Upper lobe of right lung (tissue), 1 donor: ENCODE data around the gene INHBE. TPM values are rescaled to one million over a fixed set of nuclear protein-coding genes. Genes with fewer than 3 reads are reported as not detected.

ENCODE experiments used
- ATAC-seq: fragments of 200-7000 bp; cut with Tn5 transposase; one replicate; pipeline ENCODE4 v1.9.1; 2020; ENCODE audit warnings: mild to moderate bottlenecking, moderate library complexity
- DNase-seq: peaks from one replicate; pipeline ENCODE4 v3.0.0-alpha.2; 2020
- H3K27ac ChIP-seq: fragments of 200-600 bp; one replicate; pipeline ENCODE4 v1.8.0; 2022
- H3K27me3 ChIP-seq: fragments of 200-600 bp; one replicate; pipeline ENCODE4 v1.8.0; 2022; ENCODE audit warnings: mild to moderate bottlenecking
- H3K36me3 ChIP-seq: fragments of 200-600 bp; one replicate; pipeline ENCODE4 v1.8.0; 2022
- H3K4me1 ChIP-seq: fragments of 200-600 bp; one replicate; pipeline ENCODE4 v1.8.0; 2022
- H3K4me3 ChIP-seq: fragments of 200-600 bp; one replicate; pipeline ENCODE4 v1.8.0; 2022; ENCODE audit warnings: mild to moderate bottlenecking
- H3K9me3 ChIP-seq: fragments of 200-600 bp; one replicate; pipeline ENCODE4 v1.8.0; 2022
- intact Hi-C: fragments of 100-400 bp; cut with DNase I; formaldehyde crosslinking; loops from one replicate; pipeline ENCODE4 v1.11.0; 2022
- total RNA-seq: library from RNA; stranded (reverse); fragmentation: NEBNext Ultra II Directional; extraction: Animal tissue kit (Norgen Biotek cat#: 25700); gene quantifications from one replicate; pipeline ENCODE4 v1.2.1, GENCODE V29; 2021
- TF ChIP-seq, protein P1 (sequence below): fragments of 200-600 bp; IDR thresholded peaks from one replicate; pipeline ENCODE4 v1.8.0; 2022; ENCODE audit warnings: antibody characterized with exemption
- donor health status: DM: no; HTN: yes; CAD: no; lungs with severe emphysema.

INHBE gene
- total RNA-seq, 1 donor from 2014 or later, result not detected

DNA sequence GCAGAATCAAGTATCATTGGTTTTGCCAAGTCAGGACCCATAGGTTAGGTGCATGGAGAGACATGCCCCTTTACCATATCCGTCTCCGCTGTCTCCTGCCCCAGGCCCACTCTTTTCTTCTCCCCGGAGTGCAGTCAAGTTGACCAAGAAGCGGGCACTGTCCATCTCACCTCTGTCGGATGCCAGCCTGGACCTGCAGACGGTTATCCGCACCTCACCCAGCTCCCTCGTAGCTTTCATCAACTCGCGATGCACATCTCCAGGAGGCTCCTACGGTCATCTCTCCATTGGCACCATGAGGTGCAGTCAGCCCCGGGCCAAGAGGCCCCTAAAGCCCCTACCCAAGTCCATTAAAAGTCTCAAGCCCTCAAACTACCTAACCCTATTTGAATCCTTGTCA, 9.5 kb downstream of the INHBE start:
- intact Hi-C loops, result no loop called here
- DNase-seq, result no peak
- Histone ChIP-seq H3K4me1 (peaks cover 26% of the 10 kb centered on the region), H3K36me3 (no peaks in the 10 kb centered on the region), H3K4me3 (no peak overlapping the region), H3K27ac (no peak overlapping the region), H3K27me3 (peaks cover 6% of the 10 kb centered on the region), H3K9me3 (no peaks in the 10 kb centered on the region)
- ATAC-seq, result no peak
- TF ChIP-seq, protein P1, sequence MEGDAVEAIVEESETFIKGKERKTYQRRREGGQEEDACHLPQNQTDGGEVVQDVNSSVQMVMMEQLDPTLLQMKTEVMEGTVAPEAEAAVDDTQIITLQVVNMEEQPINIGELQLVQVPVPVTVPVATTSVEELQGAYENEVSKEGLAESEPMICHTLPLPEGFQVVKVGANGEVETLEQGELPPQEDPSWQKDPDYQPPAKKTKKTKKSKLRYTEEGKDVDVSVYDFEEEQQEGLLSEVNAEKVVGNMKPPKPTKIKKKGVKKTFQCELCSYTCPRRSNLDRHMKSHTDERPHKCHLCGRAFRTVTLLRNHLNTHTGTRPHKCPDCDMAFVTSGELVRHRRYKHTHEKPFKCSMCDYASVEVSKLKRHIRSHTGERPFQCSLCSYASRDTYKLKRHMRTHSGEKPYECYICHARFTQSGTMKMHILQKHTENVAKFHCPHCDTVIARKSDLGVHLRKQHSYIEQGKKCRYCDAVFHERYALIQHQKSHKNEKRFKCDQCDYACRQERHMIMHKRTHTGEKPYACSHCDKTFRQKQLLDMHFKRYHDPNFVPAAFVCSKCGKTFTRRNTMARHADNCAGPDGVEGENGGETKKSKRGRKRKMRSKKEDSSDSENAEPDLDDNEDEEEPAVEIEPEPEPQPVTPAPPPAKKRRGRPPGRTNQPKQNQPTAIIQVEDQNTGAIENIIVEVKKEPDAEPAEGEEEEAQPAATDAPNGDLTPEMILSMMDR, result no peak

DNA sequence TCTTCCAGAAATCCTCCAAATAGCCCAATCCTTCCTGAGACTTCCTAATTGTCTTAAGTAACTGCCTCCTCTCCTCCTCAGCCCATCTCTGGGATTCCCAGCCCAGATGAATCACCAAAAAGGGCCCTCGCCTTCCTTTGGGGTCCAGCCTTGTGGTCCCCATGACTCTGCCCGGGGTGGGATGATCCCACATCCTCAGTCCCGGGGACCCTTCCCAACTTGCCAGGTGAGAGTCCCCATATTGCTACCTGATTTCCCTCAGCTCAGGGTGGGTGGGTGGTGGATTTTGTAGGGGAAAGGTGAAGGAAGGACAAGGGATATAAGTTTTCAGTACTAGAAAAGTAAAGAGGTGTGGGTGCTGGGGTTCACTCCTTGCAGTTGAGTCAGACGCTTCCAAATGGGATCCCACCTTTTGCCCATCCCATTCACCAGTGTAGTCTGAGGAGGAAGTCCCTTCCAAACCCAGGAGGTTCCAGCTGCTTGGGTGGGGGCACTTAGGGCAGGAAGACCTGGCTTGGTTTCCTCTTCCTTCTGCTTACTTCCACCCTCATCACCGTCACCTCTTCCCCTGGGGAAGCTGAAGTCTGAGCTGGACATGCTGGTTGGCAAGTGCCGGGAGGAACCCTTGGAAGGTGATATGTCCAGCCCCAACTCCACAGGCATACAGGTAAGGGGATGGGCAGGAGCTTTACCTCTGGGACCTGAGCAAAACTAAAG, 10.1 kb downstream of the INHBE start:
- Histone ChIP-seq H3K4me1 (peaks cover 23% of the 10 kb centered on the region), H3K4me3 (no peak overlapping the region), H3K27ac (no peak overlapping the region), H3K9me3 (no peaks in the 10 kb centered on the region), H3K27me3 (peaks cover 6% of the 10 kb centered on the region), H3K36me3 (no peaks in the 10 kb centered on the region)
- intact Hi-C loops, result no loop called here
- TF ChIP-seq, protein P1, result no peak
- no peak for DNase-seq
- no peak for ATAC-seq

DNA sequence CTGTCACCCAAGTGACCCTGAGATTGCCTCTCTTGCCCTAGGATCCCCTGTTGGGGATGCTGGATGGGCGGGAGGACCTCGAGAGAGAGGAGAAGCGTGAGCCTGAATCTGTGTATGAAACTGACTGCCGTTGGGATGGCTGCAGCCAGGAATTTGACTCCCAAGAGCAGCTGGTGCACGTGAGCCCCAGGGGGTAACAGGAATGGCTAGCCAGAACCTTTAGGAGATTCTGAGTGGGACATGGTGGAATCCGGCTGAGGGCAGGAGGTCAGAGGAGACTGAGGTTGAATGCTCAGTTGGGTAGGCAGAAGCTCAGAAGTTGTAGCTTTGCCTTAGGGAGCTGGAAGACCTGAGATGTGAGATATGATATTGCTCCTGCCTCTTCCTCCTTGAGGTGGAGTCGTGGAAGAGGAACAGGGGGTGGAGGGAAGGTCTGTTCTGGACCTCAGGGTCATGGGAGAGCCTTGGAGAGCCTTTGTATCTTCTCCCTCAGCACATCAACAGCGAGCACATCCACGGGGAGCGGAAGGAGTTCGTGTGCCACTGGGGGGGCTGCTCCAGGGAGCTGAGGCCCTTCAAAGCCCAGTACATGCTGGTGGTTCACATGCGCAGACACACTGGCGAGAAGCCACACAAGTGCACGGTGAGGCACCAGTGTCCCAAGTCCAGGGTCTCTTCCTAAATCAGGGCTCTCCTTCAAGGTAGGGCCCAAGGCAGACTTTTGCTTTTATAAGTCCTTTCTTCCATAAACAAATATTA, 10.8 kb downstream of the INHBE start:
- peaks cover 17% of the 10 kb centered on the region for H3K4me1 ChIP-seq
- H3K36me3 ChIP-seq, result no peaks in the 10 kb centered on the region
- H3K9me3 ChIP-seq, result no peaks in the 10 kb centered on the region
- H3K4me3 ChIP-seq, result no peak overlapping the region
- intact Hi-C loops, result no loop called here
- no peak overlapping the region for H3K27ac ChIP-seq
- no peak for DNase-seq
- no peak for ATAC-seq
- TF ChIP-seq, protein P1, result no peak
- H3K27me3 ChIP-seq, result peaks cover 4% of the 10 kb centered on the region

DNA sequence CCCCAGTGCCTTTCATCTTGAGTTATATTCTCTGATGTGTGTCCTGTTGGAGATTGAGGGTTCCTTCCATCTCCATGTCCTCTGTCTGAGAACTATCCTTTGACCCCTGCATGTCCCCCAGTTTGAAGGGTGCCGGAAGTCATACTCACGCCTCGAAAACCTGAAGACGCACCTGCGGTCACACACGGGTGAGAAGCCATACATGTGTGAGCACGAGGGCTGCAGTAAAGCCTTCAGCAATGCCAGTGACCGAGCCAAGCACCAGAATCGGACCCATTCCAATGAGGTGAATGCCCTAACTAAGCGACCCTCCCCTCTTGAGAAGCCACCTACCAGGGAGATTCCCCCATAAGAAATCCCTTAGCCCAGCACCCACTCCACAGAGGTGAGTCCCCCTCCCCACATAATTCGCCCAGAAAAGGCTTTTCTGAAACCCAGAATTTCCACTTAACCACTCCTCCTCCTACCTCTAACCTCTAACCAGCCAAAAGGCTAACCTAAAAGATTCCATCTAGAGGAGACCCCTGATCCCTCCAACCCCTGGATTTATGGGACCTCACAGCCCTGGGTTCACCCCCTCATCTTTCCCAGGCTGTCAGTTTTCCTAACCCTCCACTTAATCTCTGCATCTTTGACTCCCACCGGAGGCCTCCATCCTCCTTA, 12.2 kb downstream of the INHBE start:
- H3K4me1 ChIP-seq, result peaks cover 5% of the 10 kb centered on the region
- DNase-seq (no peak), ATAC-seq (no peak)
- peaks cover 11% of the 10 kb centered on the region for H3K27me3 ChIP-seq
- no peaks in the 10 kb centered on the region for H3K36me3 ChIP-seq
- H3K9me3 ChIP-seq, result no peaks in the 10 kb centered on the region
- H3K27ac ChIP-seq, result no peak overlapping the region
- H3K4me3 ChIP-seq, result no peak overlapping the region
- TF ChIP-seq, protein P1, result no peak
- intact Hi-C loops, result no loop called here

DNA sequence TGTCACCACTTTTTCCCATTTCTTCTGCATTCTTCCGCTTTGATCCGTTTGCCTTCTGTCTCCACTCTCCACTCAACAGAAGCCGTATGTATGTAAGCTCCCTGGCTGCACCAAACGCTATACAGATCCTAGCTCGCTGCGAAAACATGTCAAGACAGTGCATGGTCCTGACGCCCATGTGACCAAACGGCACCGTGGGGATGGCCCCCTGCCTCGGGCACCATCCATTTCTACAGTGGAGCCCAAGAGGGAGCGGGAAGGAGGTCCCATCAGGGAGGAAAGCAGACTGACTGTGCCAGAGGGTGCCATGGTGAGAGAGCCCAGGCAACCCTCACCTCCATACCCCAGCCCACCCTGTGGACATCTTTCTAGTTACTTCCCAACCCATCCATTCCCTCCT, 12.8 kb downstream of the INHBE start:
- DNase-seq, result no peak
- intact Hi-C loops, result no loop called here
- H3K4me1 ChIP-seq, result no peaks in the 10 kb centered on the region
- peaks cover 11% of the 10 kb centered on the region for H3K27me3 ChIP-seq
- H3K27ac ChIP-seq, result no peak overlapping the region
- no peak for ATAC-seq
- H3K4me3 ChIP-seq, result no peak overlapping the region
- TF ChIP-seq, protein P1, result no peak
- no peaks in the 10 kb centered on the region for H3K36me3 ChIP-seq
- no peaks in the 10 kb centered on the region for H3K9me3 ChIP-seq
